K562 (cell line): ENCODE results near the gene PLPP1. TPM values are rescaled to one million over a fixed set of nuclear protein-coding genes. Genes with fewer than 3 reads are reported as not detected.

Source experiments
- ATAC-seq: fragments of 200-7000 bp; cut with Tn5 transposase; 3 replicates; pipeline ENCODE4 v1.9.1; 2020; ENCODE audit warnings: moderate library complexity
- BruUV-seq: library from RNA; stranded (reverse); fragments of 400-500 nt; replicated peaks from 2 replicates; lab custom pipeline; 2021; lab: Mats Ljungman, UMichigan
- CTCF ChIA-PET: fragments of 300-600 bp; formaldehyde crosslinking; extraction: SDS; loops from one replicate; lab custom pipeline; 2021; ENCODE audit warnings: low intra/inter-chr PET ratio; lab: Yijun Ruan, JAX
- POLR2A ChIA-PET: fragments of 300-600, 350-650 bp; sonication (Branson Sonifier 250); formaldehyde crosslinking; extraction: SDS; loops from one replicate; lab custom pipeline; 2021; ENCODE audit warnings: antibody characterized with exemption, inconsistent platforms; lab: Yijun Ruan, JAX
- DNase-seq, 4 experiments: peaks; one replicate each; pipeline versions ENCODE4 v3.0.0 to v3.0.0-alpha.2; 2011 to 2018; ENCODE audit warnings: low spot score in 3 of 4, mixed read lengths in 3 of 4; ENCODE audit errors: extremely low read depth in 1 of 4
- FAIRE-seq: peaks from 2 replicates; lab custom pipeline; 2011; peaks lifted over from hg19 to GRCh38; lab: Jason Lieb, UNC
- H2AFZ ChIP-seq: 2 replicates; pipeline ENCODE4 v1.6.0; 2011; ENCODE audit warnings: low read depth, low read length, control low read depth, inconsistent platforms
- H3K27ac ChIP-seq: fragments of 200-600 bp; 3 replicates; pipeline ENCODE4 v1.8.0; 2011; ENCODE audit warnings: low read depth, mild to moderate bottlenecking, control low read depth, inconsistent platforms, low read length, moderate library complexity, mixed read lengths; ENCODE audit errors: extremely low read depth
- H3K27me3 ChIP-seq, 2 experiments: fragments of 300-600 bp in 1 of 2; 2 replicates in 1 of 2; 3 replicates in 1 of 2; pipeline versions ENCODE4 v1.6.0 to v1.8.0; 2011; ENCODE audit warnings: inconsistent platforms in 2 of 2, low read length in 2 of 2, mild to moderate bottlenecking in 1 of 2, mixed read lengths in 1 of 2, moderate library complexity in 1 of 2; ENCODE audit not compliant: control insufficient read depth in 2 of 2, insufficient read depth in 2 of 2
- H3K36me3 ChIP-seq: fragments of 300-600 bp; 3 replicates; pipeline ENCODE4 v1.8.0; 2011; ENCODE audit warnings: mild to moderate bottlenecking, low read length, inconsistent platforms; ENCODE audit not compliant: control insufficient read depth, insufficient read depth
- H3K4me1 ChIP-seq, 2 experiments: fragments of 200-600 bp in 1 of 2; replicated peaks in 1 of 2; 2 replicates in 1 of 2; 3 replicates in 1 of 2; pipeline versions ENCODE4 v1.5.1 to v1.8.0; 2011; ENCODE audit warnings: inconsistent platforms in 2 of 2, low read length in 2 of 2, mild to moderate bottlenecking in 1 of 2, mixed read lengths in 1 of 2, moderate library complexity in 1 of 2; ENCODE audit not compliant: control insufficient read depth in 2 of 2, insufficient read depth in 2 of 2
- H3K4me2 ChIP-seq: 2 replicates; pipeline ENCODE4 v1.6.1; 2011; ENCODE audit warnings: low read length, control low read depth, inconsistent platforms, mixed read lengths; ENCODE audit not compliant: insufficient read depth
- H3K4me3 ChIP-seq: fragments of 200-600 bp; sonication (generic), shearing (Covaris generic); 2 replicates; pipeline ENCODE4 v1.5.1; 2016; ENCODE audit warnings: control low read depth, inconsistent platforms
- H3K79me2 ChIP-seq: fragments of 200-600 bp; 3 replicates; pipeline ENCODE4 v1.8.0; 2011; ENCODE audit warnings: low read length, inconsistent platforms; ENCODE audit not compliant: control insufficient read depth, insufficient read depth
- H3K9ac ChIP-seq, 2 experiments: 2 replicates each; pipeline versions ENCODE4 v1.6.0 to v1.6.1; 2011; ENCODE audit warnings: low read depth in 2 of 2, low read length in 2 of 2, control low read depth in 1 of 2, inconsistent platforms in 1 of 2, mild to moderate bottlenecking in 1 of 2, mixed read lengths in 1 of 2; ENCODE audit not compliant: insufficient read depth in 1 of 2
- H3K9me1 ChIP-seq: one replicate; pipeline ENCODE4 v1.6.0; 2011; ENCODE audit warnings: inconsistent platforms, mild to moderate bottlenecking, low read length, moderate library complexity; ENCODE audit not compliant: control insufficient read depth, insufficient read depth
- H3K9me3 ChIP-seq: replicated peaks from 2 replicates; pipeline ENCODE4 v1.5.1; 2011; ENCODE audit warnings: low read depth, low read length, inconsistent platforms; ENCODE audit not compliant: control insufficient read depth, insufficient read depth
- H4K20me1 ChIP-seq: replicated peaks from 2 replicates; pipeline ENCODE4 v1.6.1; 2011; ENCODE audit warnings: low read length, inconsistent platforms, mixed read lengths; ENCODE audit not compliant: control insufficient read depth, insufficient read depth
- EZH2 ChIP-seq: IDR thresholded peaks from 2 replicates; pipeline ENCODE4 v1.6.1; 2012; ENCODE audit warnings: low read depth, mild to moderate bottlenecking, inconsistent platforms, low read length, borderline replicate concordance
- SMARCA5 ChIP-seq: fragments of 450-650 bp; IDR thresholded peaks from 2 replicates; pipeline ENCODE4 v1.6.1; 2016
- SP1 ChIP-seq: sonication (generic); formaldehyde crosslinking; IDR thresholded peaks from 2 replicates; pipeline ENCODE4 v1.8.1; 2022; ENCODE audit warnings: mild to moderate bottlenecking, missing genetic modification reagents
- ZC3H4 ChIP-seq: sonication (generic); formaldehyde crosslinking; IDR thresholded peaks from 2 replicates; pipeline ENCODE4 v1.9.0; 2021; ENCODE audit warnings: missing genetic modification reagents, borderline replicate concordance
- WGBS: fragments of 100-300 bp; shearing (Covaris generic); methylation state at CpG from one replicate; pipeline ENCODE4 v1.1.6; 2016; ENCODE audit warnings: low coverage, mixed read lengths; ENCODE audit not compliant: insufficient coverage; ENCODE audit errors: missing lambda C conversion rate; 5-methylcytosine and 5-hydroxymethylcytosine counted together
- in situ Hi-C: fragments of 300-500 bp; cut with MboI; formaldehyde crosslinking; loops from 4 replicates; pipeline ENCODE4 v1.15.0; 2018; ENCODE audit warnings: inconsistent platforms, mixed read lengths
- intact Hi-C: fragments of 100-400 bp; cut with micrococcal nuclease; formaldehyde crosslinking; loops from 2 replicates; pipeline ENCODE4 v1.14.2; 2022
- polyA plus RNA-seq, 8 experiments: library from polyadenylated mRNA; depleted of rRNA in 4 of 8; stranded (reverse) in 5 of 8; unstranded in 3 of 8; fragments of >200 nt; fragmentation: Nextera tagmentation in 2 of 8; fragmentation: Illumina TruSeq in 1 of 8; extraction: Ambion mirVana in 2 of 8; extraction: Trizol in 1 of 8; gene quantifications; 2 replicates each; pipeline versions ENCODE4 v1.2.1 to v1.2.3, GENCODE V29; 2011 to 2014; ENCODE audit warnings: inconsistent platforms in 1 of 8, missing spikeins in 1 of 8
- total RNA-seq, 7 experiments: library from RNA; depleted of rRNA in 6 of 7; stranded (reverse); fragments of >200 nt in 6 of 7; fragmentation: Illumina TruSeq in 2 of 7; extraction: Trizol in 2 of 7; gene quantifications; 2 replicates each; pipeline versions ENCODE4 v1.2.1 to v1.2.3, GENCODE V29; 2011 to 2021; ENCODE audit warnings: low replicate concordance in 1 of 7
- TF ChIP-seq, protein P1 (sequence below), 2 experiments: fragments of 450-650 bp; IDR thresholded peaks; 2 replicates each; pipeline ENCODE4 v1.6.1; 2016; ENCODE audit warnings: mild to moderate bottlenecking in 2 of 2, borderline replicate concordance in 1 of 2, low read depth in 1 of 2, moderate library complexity in 1 of 2

The PLPP1 gene
- total and polyA plus RNA-seq, 9 of the 15 experiments (the other 6 are each of a cell fraction or from before 2014, with no cell fraction given), result 0.04 to 0.24 (median 0.04) TPM; not detected in 6

DNA sequence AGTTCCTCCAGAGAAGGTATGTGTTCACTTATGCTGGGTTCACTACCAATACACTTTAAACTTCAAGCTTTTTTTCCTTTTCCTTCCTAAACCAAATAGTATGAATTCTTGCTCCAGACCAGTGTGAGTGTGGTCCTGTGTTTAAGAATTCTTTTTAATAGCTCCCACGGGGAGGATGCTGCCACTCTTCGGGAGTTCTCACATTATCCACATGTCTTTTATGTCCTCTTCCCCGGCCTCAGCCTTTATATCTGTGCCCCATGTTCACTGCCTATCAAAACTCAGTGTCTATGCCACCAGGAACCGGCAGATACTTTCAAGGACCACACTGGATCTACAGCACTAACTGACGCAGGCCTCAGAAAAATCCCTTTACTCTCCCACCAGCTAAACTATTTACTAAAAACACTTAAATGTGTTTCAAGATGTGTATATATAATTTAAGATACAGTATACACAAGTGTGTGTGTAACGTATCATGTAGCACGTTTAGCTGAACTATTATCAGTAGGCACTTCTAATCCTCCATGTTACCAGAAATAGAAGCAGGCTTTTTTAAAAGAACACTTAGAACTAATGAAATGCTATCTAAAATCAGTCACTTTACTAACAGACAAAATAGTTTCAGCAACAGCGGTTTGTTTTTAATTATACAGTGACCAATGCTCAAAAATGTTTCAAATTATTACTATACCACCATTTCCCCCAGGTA lies 88.0 kb downstream of the PLPP1 start:
- Histone ChIP-seq H3K4me3 (no peak overlapping the region), H3K9me1 (no peaks in the 10 kb centered on the region), H3K36me3 (no peaks in the 10 kb centered on the region), H2AFZ (no peak overlapping the region), H3K4me1 (no peaks in the 10 kb centered on the region), H4K20me1 (no peaks in the 10 kb centered on the region), H3K79me2 (no peaks in the 10 kb centered on the region), H3K9me3 (no peaks in the 10 kb centered on the region), H3K27ac (no peak overlapping the region), H3K9ac (no peak overlapping the region), H3K27me3 (peaks cover 4 to 12% of the 10 kb centered on the region in 2 experiments; a peak in 4 of 5 replicates), H3K4me2 (no peak overlapping the region)
- FAIRE-seq, result no peak
- CTCF ChIA-PET, result no interaction called here
- in situ Hi-C loops, result no loop called here
- WGBS, result 3% methylated on average over 7 of the region's 8 CpGs
- intact Hi-C loops, result no loop called here
- no TSS peak for BruUV-seq
- DNase-seq, result no peak
- no peak for ATAC-seq
- no peak for TF ChIP-seq ZC3H4
- no peak for TF ChIP-seq SMARCA5
- POLR2A ChIA-PET, result no interaction called here

DNA sequence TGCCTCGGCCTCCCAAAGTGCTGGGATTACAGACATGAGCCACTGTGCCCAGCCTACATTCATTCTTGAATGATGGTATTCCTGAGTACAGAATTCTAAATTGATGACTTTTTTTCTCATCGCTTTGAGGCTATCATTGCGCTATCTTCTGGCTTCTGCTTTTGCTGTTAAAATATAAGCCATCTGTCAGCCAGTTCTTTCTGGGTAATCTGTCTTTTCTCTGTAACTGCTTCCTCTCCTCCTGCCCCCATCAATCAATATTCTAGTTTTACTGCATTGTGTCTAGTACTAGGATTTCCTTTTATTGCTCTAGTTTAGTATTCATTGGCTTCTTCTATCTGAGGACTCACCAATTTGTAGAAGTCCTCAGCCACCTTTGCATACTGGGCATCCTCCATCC lies 89.0 kb downstream of the PLPP1 start:
- H3K27ac ChIP-seq, result no peak overlapping the region
- H3K4me2 ChIP-seq, result no peak overlapping the region
- FAIRE-seq, result no peak
- no peak overlapping the region for H3K4me3 ChIP-seq
- TF ChIP-seq, protein P1, sequence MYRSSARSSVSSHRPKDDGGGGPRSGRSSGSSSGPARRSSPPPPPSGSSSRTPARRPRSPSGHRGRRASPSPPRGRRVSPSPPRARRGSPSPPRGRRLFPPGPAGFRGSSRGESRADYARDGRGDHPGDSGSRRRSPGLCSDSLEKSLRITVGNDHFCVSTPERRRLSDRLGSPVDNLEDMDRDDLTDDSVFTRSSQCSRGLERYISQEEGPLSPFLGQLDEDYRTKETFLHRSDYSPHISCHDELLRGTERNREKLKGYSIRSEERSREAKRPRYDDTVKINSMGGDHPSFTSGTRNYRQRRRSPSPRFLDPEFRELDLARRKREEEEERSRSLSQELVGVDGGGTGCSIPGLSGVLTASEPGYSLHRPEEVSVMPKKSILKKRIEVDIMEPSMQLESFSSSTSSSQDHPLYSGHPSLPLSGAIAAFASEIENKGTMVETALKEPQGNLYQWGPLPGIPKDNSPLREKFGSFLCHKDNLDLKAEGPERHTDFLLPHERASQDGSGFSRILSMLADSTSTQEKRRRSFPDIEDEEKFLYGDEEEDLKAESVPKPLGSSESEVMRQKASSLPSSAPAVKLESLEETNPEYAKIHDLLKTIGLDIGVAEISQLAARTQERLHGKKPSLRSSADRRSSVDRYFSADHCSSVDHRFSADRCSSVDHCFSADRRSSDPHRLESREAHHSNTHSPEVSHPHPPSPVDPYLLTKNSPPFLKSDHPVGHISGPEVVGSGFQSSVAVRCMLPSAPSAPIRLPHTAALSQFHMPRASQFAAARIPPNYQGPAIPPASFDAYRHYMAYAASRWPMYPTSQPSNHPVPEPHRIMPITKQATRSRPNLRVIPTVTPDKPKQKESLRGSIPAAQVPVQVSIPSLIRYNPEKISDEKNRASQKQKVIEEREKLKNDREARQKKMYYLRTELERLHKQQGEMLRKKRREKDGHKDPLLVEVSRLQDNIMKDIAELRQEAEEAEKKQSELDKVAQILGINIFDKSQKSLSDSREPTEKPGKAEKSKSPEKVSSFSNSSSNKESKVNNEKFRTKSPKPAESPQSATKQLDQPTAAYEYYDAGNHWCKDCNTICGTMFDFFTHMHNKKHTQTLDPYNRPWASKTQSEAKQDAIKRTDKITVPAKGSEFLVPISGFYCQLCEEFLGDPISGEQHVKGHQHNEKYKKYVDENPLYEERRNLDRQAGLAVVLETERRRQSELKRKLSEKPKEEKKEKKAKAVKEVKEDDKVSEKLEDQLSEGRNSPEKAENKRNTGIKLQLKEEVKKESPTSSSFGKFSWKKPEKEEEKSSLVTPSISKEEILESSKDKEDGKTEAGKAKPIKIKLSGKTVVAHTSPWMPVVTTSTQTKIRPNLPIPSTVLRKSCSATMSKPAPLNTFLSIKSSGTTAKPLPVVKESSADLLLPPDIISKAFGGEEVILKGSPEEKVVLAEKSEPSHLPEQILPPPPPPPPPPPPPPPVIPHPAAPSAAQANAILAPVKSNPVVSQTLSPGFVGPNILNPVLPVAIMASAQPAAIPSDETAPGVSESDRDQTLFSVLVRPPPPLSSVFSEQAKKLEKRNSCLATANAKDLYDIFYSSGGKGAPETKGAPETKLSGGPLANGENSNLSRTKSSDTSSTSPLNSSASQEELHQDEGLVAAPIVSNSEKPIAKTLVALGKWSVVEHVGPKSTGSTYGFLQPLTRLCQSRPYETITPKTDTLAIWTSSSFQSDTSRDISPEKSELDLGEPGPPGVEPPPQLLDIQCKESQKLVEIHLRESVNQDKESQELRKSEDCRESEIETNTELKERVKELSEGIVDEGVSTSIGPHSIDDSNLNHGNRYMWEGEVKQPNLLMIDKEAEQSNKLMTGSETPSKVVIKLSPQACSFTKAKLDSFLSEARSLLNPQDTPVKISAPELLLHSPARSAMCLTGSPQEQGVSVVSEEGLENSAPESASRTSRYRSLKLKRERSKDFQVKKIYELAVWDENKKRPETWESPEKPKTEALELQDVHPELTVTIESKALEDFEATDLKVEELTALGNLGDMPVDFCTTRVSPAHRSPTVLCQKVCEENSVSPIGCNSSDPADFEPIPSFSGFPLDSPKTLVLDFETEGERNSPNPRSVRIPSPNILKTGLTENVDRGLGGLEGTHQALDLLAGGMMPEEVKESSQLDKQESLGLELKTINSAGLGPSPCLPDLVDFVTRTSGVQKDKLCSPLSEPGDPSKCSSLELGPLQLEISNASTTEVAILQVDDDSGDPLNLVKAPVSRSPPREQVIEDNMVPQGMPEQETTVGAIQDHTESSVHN (IDR thresholded peaks at IDR 0.05; ENCODE audit: borderline replicate concordance in 1 of 2, low read depth in 1 of 2), result no peak
- no peak for TF ChIP-seq EZH2
- TF ChIP-seq SP1 (CRISPR knock-in tag), result no peak
- TF ChIP-seq, all 486 proteins: peak for 0
- Histone ChIP-seq H3K36me3 (no peaks in the 10 kb centered on the region), H3K9me3 (no peaks in the 10 kb centered on the region), H3K79me2 (no peaks in the 10 kb centered on the region), H3K27me3 (peaks cover 4 to 9% of the 10 kb centered on the region in 2 experiments; a peak in 4 of 5 replicates), H3K9ac (no peak overlapping the region), H2AFZ (no peak overlapping the region), H3K4me1 (no peaks in the 10 kb centered on the region), H4K20me1 (no peaks in the 10 kb centered on the region), H3K9me1 (no peaks in the 10 kb centered on the region)
- in situ Hi-C loops (no loop called here), intact Hi-C loops (no loop called here)
- CTCF ChIA-PET, result no interaction called here
- BruUV-seq, result no TSS peak
- 10% methylated on average over 3 of the region's 3 CpGs for WGBS
- POLR2A ChIA-PET, result no interaction called here
- DNase-seq (no peak), ATAC-seq (no peak)
